HepG2 (cell line): ENCODE results near the gene SMIM13. TPM values are rescaled to one million over a fixed set of nuclear protein-coding genes. Genes with fewer than 3 reads are reported as not detected.

ENCODE experiments used
- ARNT ChIP-seq: fragments of 450-650 bp; IDR thresholded peaks from 2 replicates; pipeline ENCODE4 v1.6.1; 2017
- CAMTA2 ChIP-seq: sonication (generic); formaldehyde crosslinking; IDR thresholded peaks from 2 replicates; pipeline ENCODE4 v1.4.0; 2020; ENCODE audit warnings: mild to moderate bottlenecking, missing genetic modification reagents, borderline replicate concordance
- HMG20B ChIP-seq: conservative IDR thresholded peaks from 2 replicates; pipeline ENCODE4 v1.6.1; 2016; ENCODE audit warnings: missing genetic modification reagents, missing compliant biosample characterization
- KDM4B ChIP-seq: sonication (generic); formaldehyde crosslinking; IDR thresholded peaks from 2 replicates; pipeline ENCODE4 v1.4.0; 2020; ENCODE audit warnings: missing genetic modification reagents
- SIX1 ChIP-seq: sonication (generic); formaldehyde crosslinking; IDR thresholded peaks from 2 replicates; pipeline ENCODE4 v1.4.0; 2020; ENCODE audit warnings: missing genetic modification reagents, borderline replicate concordance
- ZBTB42 ChIP-seq: sonication (generic); formaldehyde crosslinking; IDR thresholded peaks from 2 replicates; pipeline ENCODE4 v1.5.0; 2020; ENCODE audit warnings: mild to moderate bottlenecking, missing genetic modification reagents
- ZFP41 ChIP-seq: sonication (generic); formaldehyde crosslinking; IDR thresholded peaks from 2 replicates; pipeline ENCODE4 v1.4.0; 2020; ENCODE audit warnings: mild to moderate bottlenecking, missing genetic modification reagents, borderline replicate concordance
- ZFP82 ChIP-seq: sonication (generic); formaldehyde crosslinking; IDR thresholded peaks from 2 replicates; pipeline ENCODE4 v1.5.1; 2020; ENCODE audit warnings: mild to moderate bottlenecking, missing genetic modification reagents, borderline replicate concordance
- ZHX1 ChIP-seq: sonication (generic); formaldehyde crosslinking; IDR thresholded peaks from 2 replicates; pipeline ENCODE4 v1.8.1; 2022; ENCODE audit warnings: low read depth, mild to moderate bottlenecking, missing genetic modification reagents
- ZKSCAN8 ChIP-seq: IDR thresholded peaks from 2 replicates; pipeline ENCODE4 v1.6.1; 2016; ENCODE audit warnings: borderline replicate concordance, missing genetic modification reagents, missing compliant biosample characterization
- ZNF264 ChIP-seq: sonication (generic); formaldehyde crosslinking; IDR thresholded peaks from 2 replicates; pipeline ENCODE4 v1.4.0; 2020; ENCODE audit warnings: missing genetic modification reagents
- ZNF34 ChIP-seq: sonication (generic); formaldehyde crosslinking; IDR thresholded peaks from 2 replicates; pipeline ENCODE4 v1.4.0; 2020; ENCODE audit warnings: mild to moderate bottlenecking, missing genetic modification reagents, borderline replicate concordance
- ZNF512B ChIP-seq: sonication (generic); formaldehyde crosslinking; IDR thresholded peaks from 2 replicates; pipeline ENCODE4 v1.5.1; 2020; ENCODE audit warnings: missing genetic modification reagents, mild to moderate bottlenecking, borderline replicate concordance
- polyA plus RNA-seq, 8 experiments: library from polyadenylated mRNA; depleted of rRNA in 3 of 8; stranded (reverse) in 7 of 8; unstranded in 1 of 8; fragments of >200 nt; fragmentation: Illumina TruSeq in 4 of 8; extraction: Trizol in 4 of 8; gene quantifications; 2 replicates each; pipeline versions ENCODE4 v1.2.1 to v1.2.3, GENCODE V29; 2011 to 2016; ENCODE audit warnings: low read depth in 4 of 8, missing spikeins in 1 of 8, mixed read lengths in 1 of 8; ENCODE audit not compliant: insufficient read depth in 1 of 8
- total RNA-seq, 5 experiments: library from RNA; depleted of rRNA; stranded (reverse); fragments of >200 nt; fragmentation: Illumina TruSeq; extraction: Trizol; gene quantifications; 2 replicates each; pipeline ENCODE4 v1.2.3, GENCODE V29; 2016; ENCODE audit warnings: low read depth in 1 of 5
- TF ChIP-seq, protein P1 (sequence below): sonication (generic); formaldehyde crosslinking; IDR thresholded peaks from 2 replicates; pipeline ENCODE4 v1.5.0; 2020; ENCODE audit warnings: mild to moderate bottlenecking, missing genetic modification reagents, borderline replicate concordance
- TF ChIP-seq, protein P2 (sequence below): IDR thresholded peaks from 2 replicates; pipeline ENCODE4 v1.6.1; 2016; ENCODE audit warnings: low read depth, control low read depth

SMIM13 gene
- total and polyA plus RNA-seq, 2 of the 13 experiments (the other 11 are each of a cell fraction or from before 2014, with no cell fraction given) = 2.7 to 10.2 TPM

DNA sequence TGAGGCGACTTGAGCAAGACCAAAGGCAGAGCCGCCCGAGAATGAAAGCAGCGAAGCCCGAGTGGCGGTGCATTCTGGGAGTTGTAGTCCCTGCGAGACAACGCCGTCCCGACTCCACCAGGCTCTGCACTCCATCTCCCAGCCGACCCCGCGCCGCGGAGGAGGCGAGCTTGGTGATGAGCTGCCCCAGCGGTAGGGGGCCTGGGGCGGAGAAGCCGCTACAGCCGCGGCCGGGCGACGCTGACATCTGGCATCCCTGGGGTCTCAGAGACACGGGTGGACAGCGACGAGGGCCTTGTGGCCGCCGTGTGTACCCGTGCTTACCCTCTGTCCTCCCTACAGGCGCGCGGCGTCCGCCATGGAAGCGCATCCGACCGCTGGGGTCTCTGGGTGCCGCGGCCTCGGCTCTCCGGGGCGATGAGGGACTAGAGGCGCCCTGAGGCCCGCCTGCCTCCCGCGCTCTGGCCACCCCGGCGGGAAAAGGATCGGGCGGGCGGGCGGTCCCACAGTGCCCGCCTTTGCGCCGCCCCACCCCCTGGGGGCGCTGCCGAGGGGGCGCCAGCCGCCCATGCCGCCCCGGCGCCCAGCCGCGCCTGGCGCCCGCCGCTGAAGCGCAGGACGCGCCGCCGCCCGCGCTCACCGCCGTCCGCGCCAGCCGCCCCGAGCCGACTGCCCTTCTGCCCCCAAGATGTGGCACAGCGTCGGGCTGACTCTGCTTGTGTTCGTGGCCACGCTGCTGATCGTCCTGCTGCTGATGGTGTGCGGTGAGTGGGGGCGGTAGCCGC, at the start of gene SMIM13 (continued):
- TF ChIP-seq, protein P1, sequence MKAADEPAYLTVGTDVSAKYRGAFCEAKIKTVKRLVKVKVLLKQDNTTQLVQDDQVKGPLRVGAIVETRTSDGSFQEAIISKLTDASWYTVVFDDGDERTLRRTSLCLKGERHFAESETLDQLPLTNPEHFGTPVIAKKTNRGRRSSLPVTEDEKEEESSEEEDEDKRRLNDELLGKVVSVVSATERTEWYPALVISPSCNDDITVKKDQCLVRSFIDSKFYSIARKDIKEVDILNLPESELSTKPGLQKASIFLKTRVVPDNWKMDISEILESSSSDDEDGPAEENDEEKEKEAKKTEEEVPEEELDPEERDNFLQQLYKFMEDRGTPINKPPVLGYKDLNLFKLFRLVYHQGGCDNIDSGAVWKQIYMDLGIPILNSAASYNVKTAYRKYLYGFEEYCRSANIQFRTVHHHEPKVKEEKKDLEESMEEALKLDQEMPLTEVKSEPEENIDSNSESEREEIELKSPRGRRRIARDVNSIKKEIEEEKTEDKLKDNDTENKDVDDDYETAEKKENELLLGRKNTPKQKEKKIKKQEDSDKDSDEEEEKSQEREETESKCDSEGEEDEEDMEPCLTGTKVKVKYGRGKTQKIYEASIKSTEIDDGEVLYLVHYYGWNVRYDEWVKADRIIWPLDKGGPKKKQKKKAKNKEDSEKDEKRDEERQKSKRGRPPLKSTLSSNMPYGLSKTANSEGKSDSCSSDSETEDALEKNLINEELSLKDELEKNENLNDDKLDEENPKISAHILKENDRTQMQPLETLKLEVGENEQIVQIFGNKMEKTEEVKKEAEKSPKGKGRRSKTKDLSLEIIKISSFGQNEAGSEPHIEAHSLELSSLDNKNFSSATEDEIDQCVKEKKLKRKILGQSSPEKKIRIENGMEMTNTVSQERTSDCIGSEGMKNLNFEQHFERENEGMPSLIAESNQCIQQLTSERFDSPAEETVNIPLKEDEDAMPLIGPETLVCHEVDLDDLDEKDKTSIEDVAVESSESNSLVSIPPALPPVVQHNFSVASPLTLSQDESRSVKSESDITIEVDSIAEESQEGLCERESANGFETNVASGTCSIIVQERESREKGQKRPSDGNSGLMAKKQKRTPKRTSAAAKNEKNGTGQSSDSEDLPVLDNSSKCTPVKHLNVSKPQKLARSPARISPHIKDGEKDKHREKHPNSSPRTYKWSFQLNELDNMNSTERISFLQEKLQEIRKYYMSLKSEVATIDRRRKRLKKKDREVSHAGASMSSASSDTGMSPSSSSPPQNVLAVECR = peak; percentile 93
- TF ChIP-seq CAMTA2 = peak; percentile 49
- TF ChIP-seq HMG20B (CRISPR knock-in tag) = no peak
- peak; percentile 93; the same call in 1 of the 2 replicates for TF ChIP-seq ZFP41 (CRISPR knock-in tag)
- TF ChIP-seq ZKSCAN8 (CRISPR knock-in tag) = peak; percentile 84; the same call in 1 of the 2 replicates
- TF ChIP-seq ZBTB42 = 0 out of 2 replicates have a peak, but pooled peaks have one; percentile 68
- no peak; the same call in 1 of the 2 replicates for TF ChIP-seq ZNF34 (CRISPR knock-in tag)
- peak; percentile 56; the same call in 1 of the 2 replicates for TF ChIP-seq ZHX1
- TF ChIP-seq, protein P2, sequence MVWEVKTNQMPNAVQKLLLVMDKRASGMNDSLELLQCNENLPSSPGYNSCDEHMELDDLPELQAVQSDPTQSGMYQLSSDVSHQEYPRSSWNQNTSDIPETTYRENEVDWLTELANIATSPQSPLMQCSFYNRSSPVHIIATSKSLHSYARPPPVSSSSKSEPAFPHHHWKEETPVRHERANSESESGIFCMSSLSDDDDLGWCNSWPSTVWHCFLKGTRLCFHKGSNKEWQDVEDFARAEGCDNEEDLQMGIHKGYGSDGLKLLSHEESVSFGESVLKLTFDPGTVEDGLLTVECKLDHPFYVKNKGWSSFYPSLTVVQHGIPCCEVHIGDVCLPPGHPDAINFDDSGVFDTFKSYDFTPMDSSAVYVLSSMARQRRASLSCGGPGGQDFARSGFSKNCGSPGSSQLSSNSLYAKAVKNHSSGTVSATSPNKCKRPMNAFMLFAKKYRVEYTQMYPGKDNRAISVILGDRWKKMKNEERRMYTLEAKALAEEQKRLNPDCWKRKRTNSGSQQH = no peak; the same call in 1 of the 2 replicates
- peak; percentile 98 for TF ChIP-seq ZFP82 (CRISPR knock-in tag)
- peak; percentile 92 for TF ChIP-seq ZNF264 (CRISPR knock-in tag)
- peak; percentile 61 for TF ChIP-seq SIX1 (CRISPR knock-in tag)
- TF ChIP-seq KDM4B (CRISPR knock-in tag) = peak; percentile 58; the same call in 1 of the 2 replicates
- 0 out of 2 replicates have a peak, but pooled peaks have one; percentile 23 for TF ChIP-seq ZNF512B
- no peak for TF ChIP-seq ARNT
